CD4-positive, alpha-beta T cell (primary cell): ENCODE data around the gene PLXNC1. TPM values are rescaled to one million over a fixed set of nuclear protein-coding genes. Genes with fewer than 3 reads are reported as not detected.
A peak's percentile ranks its signal among the peaks of the same experiment; 100 is the strongest.

Experiments
- ATAC-seq: fragments of 200-7000 bp; cut with Tn5 transposase; one replicate; pipeline ENCODE4 v1.10.0; 2022; ENCODE audit warnings: mild to moderate bottlenecking; ENCODE audit not compliant: poor library complexity
- CTCF ChIA-PET: fragments of 350-600 bp; sonication (Branson Sonifier 250); formaldehyde crosslinking; loops from one replicate; lab custom pipeline; 2021; ENCODE audit warnings: antibody characterized with exemption, inconsistent platforms; lab: Charles Lee
- POLR2A ChIA-PET: fragments of 350-600 bp; sonication (Branson Sonifier 250); formaldehyde crosslinking; loops from one replicate; lab custom pipeline; 2021; ENCODE audit warnings: antibody characterized with exemption, inconsistent platforms; lab: Charles Lee
- DNase-seq, 14 experiments: peaks; one replicate each; pipeline ENCODE4 v3.0.0-alpha.2; 2013 to 2020; ENCODE audit warnings: mixed read lengths in 2 of 14
- H3K27ac ChIP-seq, 2 donors: one replicate each; pipeline versions ENCODE4 v1.5.1 to v1.7.0; 2013; ENCODE audit warnings: low read length in 2 of 2, low read depth in 1 of 2, mild to moderate bottlenecking in 1 of 2
- H3K27me3 ChIP-seq, 2 experiments: 1 replicate in 1 of 2; 2 replicates in 1 of 2; pipeline versions ENCODE4 v1.6.1 to v1.7.0; 2013; ENCODE audit warnings: low read length in 2 of 2, control low read depth in 1 of 2, mild to moderate bottlenecking in 1 of 2, moderate library complexity in 1 of 2; ENCODE audit not compliant: insufficient read depth in 2 of 2, control insufficient read depth in 1 of 2
- H3K36me3 ChIP-seq: one replicate; pipeline ENCODE4 v1.6.1; 2013; ENCODE audit warnings: low read length, control low read depth; ENCODE audit not compliant: insufficient read depth
- H3K4me1 ChIP-seq: one replicate; pipeline ENCODE4 v1.6.1; 2013; ENCODE audit warnings: low read length, control low read depth; ENCODE audit not compliant: insufficient read depth
- H3K4me3 ChIP-seq: one replicate; pipeline ENCODE4 v1.5.1; 2013; ENCODE audit warnings: mild to moderate bottlenecking, low read length, moderate library complexity
- H3K9me3 ChIP-seq, 2 experiments: 1 replicate in 1 of 2; 2 replicates in 1 of 2; pipeline versions ENCODE4 v1.6.1 to v1.7.0; 2013; ENCODE audit warnings: low read length in 2 of 2, mild to moderate bottlenecking in 2 of 2, control low read depth in 1 of 2, moderate library complexity in 1 of 2; ENCODE audit not compliant: control insufficient read depth in 1 of 2, insufficient read depth in 1 of 2
- H3K27ac Mint-ChIP-seq: one replicate; pipeline ENCODE4 v1.8.0; 2020; ENCODE audit warnings: mixed read lengths
- H3K27me3 Mint-ChIP-seq: one replicate; pipeline ENCODE4 v1.8.0; 2021; ENCODE audit warnings: mixed read lengths
- H3K36me3 Mint-ChIP-seq: one replicate; pipeline ENCODE4 v1.8.0; 2021; ENCODE audit warnings: low read depth, mixed read lengths
- H3K4me1 Mint-ChIP-seq: one replicate; pipeline ENCODE4 v1.8.0; 2021; ENCODE audit warnings: low read depth, mixed read lengths
- H3K4me3 Mint-ChIP-seq: one replicate; pipeline ENCODE4 v1.8.0; 2020; ENCODE audit warnings: mild to moderate bottlenecking, mixed read lengths
- H3K9me3 Mint-ChIP-seq: one replicate; pipeline ENCODE4 v1.8.0; 2020; ENCODE audit warnings: mixed read lengths
- intact Hi-C, 2 experiments: fragments of 100-400 bp; cut with DNase I in 1 of 2; cut with micrococcal nuclease in 1 of 2; formaldehyde crosslinking; loops; one replicate each; pipeline versions ENCODE4 v1.15.1 to v1.9.0; 2023 to 2025; cut with DNase I, micrococcal nuclease
- total RNA-seq, 174 experiments: library from RNA in 2 of 174; stranded (reverse) in 2 of 174; gene quantifications; one replicate each; pipeline ENCODE4 v1.2.3 and lab custom pipeline; 2021 to 2026
- TF ChIP-seq, protein P1 (sequence below): fragments of 200-600 bp; IDR thresholded peaks from one replicate; pipeline ENCODE4 v1.8.0; 2022; ENCODE audit warnings: antibody characterized with exemption, mild to moderate bottlenecking

Gene PLXNC1
- total RNA-seq, 2 experiments from 2014 or later = 5.2 to 5.3 TPM

DNA sequence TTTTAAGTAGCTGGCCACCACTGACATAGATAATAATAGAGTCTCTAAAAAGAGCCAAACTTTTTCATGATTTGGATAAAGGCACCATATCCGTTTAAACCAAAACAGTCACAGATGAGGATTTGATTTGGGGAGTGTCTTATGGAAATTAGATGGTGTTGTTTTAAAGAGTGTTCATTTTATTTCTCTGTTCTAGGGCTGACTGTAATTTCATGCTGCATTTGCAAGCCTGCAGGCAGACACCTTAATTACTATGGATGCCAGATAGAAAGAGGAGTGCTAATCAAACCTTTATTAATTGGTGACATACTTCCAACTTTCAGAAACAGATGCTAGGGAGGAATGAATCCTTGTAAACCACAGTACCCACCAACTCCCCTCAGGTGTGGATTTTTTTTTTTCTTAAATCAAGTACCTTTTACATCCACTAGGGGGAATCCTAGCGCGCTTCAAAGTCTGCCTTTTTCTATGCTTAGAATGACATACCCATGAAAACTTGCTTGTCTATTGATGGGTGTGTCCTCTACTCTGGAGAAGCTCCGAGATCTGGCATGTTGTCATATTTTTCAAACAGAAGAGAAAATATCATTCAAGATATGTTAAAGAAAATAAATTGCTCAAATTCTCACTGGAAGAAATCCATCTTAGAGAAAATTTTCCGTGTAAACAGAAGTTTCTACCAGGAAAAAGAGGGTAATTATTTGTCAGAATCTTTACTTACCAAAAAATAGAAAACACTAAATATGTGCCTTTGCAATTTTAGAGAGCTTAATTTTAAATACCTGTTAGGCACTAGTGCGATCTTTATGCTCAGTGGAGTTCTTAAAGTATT lies 14.2 kb upstream of the PLXNC1 start:
- H3K9me3 Mint-ChIP-seq = no peaks in the 10 kb centered on the region
- POLR2A ChIA-PET = interaction anchor here (0.9 to 1.1 kb wide), 3 partner anchors 10 to 66 kb away, joined by 3 to 4 read pairs (median 3); no protein-coding TSS in a partner anchor

DNA sequence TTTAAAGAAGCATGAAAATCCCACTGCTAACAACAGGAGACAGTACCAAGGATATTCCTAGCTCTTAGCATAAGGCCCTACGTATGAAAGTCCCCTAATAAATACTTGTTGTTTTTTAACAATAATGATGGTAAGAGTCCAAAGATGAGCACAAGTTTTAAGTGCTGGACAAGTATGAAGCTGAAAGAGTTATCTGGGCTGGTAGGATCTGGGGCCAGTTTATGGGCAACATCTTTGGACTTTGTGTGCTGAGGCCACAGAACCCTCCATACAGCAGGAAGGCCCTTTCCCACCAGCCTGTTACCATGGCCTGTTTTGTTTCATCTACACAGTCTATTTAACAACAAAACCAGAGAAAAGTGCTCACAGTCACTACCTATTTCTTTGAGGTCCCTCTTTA lies 12.5 kb upstream of the PLXNC1 start:
- no peaks in the 10 kb centered on the region for H3K27me3 Mint-ChIP-seq
- TF ChIP-seq, protein P1, sequence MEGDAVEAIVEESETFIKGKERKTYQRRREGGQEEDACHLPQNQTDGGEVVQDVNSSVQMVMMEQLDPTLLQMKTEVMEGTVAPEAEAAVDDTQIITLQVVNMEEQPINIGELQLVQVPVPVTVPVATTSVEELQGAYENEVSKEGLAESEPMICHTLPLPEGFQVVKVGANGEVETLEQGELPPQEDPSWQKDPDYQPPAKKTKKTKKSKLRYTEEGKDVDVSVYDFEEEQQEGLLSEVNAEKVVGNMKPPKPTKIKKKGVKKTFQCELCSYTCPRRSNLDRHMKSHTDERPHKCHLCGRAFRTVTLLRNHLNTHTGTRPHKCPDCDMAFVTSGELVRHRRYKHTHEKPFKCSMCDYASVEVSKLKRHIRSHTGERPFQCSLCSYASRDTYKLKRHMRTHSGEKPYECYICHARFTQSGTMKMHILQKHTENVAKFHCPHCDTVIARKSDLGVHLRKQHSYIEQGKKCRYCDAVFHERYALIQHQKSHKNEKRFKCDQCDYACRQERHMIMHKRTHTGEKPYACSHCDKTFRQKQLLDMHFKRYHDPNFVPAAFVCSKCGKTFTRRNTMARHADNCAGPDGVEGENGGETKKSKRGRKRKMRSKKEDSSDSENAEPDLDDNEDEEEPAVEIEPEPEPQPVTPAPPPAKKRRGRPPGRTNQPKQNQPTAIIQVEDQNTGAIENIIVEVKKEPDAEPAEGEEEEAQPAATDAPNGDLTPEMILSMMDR = no peak
- Histone ChIP-seq H3K27ac (no peak overlapping the region), H3K9me3 (no peaks in the 10 kb centered on the region), H3K27me3 (no peaks in the 10 kb centered on the region), H3K36me3 (no peaks in the 10 kb centered on the region), H3K4me3 (no peak overlapping the region), H3K4me1 (no peaks in the 10 kb centered on the region)
- POLR2A ChIA-PET = no interaction called here
- DNase-seq (no peak), ATAC-seq (no peak)
- CTCF ChIA-PET = no interaction called here
- H3K27ac Mint-ChIP-seq = no peak overlapping the region
- H3K9me3 Mint-ChIP-seq = no peaks in the 10 kb centered on the region
- no peak overlapping the region for H3K4me3 Mint-ChIP-seq
- H3K4me1 Mint-ChIP-seq = peaks cover 6% of the 10 kb centered on the region
- H3K36me3 Mint-ChIP-seq = no peaks in the 10 kb centered on the region
- intact Hi-C loops = loop anchor here in 1 of 2 experiments (2.0 to 5.0 kb wide), 2 partner anchors 397 to 626 kb away; no protein-coding TSS in a partner anchor

More for the DNA sequence above, 14.2 kb upstream of the PLXNC1 start:
- Histone ChIP-seq H3K27me3 (no peaks in the 10 kb centered on the region), H3K4me1 (no peaks in the 10 kb centered on the region), H3K36me3 (no peaks in the 10 kb centered on the region), H3K9me3 (no peaks in the 10 kb centered on the region), H3K4me3 (no peak overlapping the region), H3K27ac (no peak overlapping the region)
- DNase-seq (peak in 6 of 14 experiments; percentile 19 to 79 (median 56)), ATAC-seq (peak; percentile 99)
- TF ChIP-seq, protein P1 = peak; percentile 82
- H3K4me1 Mint-ChIP-seq = peaks cover 6% of the 10 kb centered on the region
- intact Hi-C loops = loop anchor here (1.0 to 5.0 kb wide), 4 partner anchors 298 to 846 kb away; no protein-coding TSS in a partner anchor
- no peak overlapping the region for H3K27ac Mint-ChIP-seq
- no peaks in the 10 kb centered on the region for H3K27me3 Mint-ChIP-seq
- H3K4me3 Mint-ChIP-seq = no peak overlapping the region
- no peaks in the 10 kb centered on the region for H3K36me3 Mint-ChIP-seq
- CTCF ChIA-PET = interaction anchor here (0.6 to 2.0 kb wide), 6 partner anchors 10 to 685 kb away, joined by 3 to 11 read pairs (median 4); partner anchors contain the start of gene PLXNC1

DNA sequence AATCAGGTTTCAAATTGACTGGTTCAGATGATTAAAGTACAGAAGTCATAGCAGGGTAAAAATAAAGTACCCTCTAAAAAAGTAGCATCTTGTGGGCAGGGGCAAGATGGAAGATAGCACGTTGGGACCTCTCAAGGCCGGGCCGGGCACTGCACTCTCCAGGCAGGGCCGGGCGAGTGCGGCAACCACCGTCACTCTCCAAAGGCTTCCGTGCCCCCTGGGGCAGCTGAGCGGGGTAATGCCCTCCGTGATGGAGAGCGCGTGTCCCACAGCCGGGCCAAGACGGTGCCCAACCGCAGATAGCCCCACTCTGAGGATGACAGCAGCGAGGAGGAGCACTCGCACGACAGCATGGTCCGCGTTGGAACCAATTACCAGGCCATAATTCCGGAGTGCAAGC lies 8.6 kb upstream of the PLXNC1 start:
- H3K4me1 ChIP-seq = no peaks in the 10 kb centered on the region
- H3K36me3 ChIP-seq = no peaks in the 10 kb centered on the region
- ChIA-PET CTCF (no interaction called here), POLR2A (no interaction called here)
- ATAC-seq = no peak
- H3K27me3 Mint-ChIP-seq = no peaks in the 10 kb centered on the region
- no peak overlapping the region for H3K4me3 ChIP-seq
- intact Hi-C loops = loop anchor here in 1 of 2 experiments (5.0 to 10.0 kb wide), 2 partner anchors 622 to 1405 kb away; no protein-coding TSS in a partner anchor
- H3K4me1 Mint-ChIP-seq = no peaks in the 10 kb centered on the region
- H3K4me3 Mint-ChIP-seq = no peak overlapping the region
- no peaks in the 10 kb centered on the region for H3K9me3 ChIP-seq
- H3K27ac Mint-ChIP-seq = no peak overlapping the region
- no peaks in the 10 kb centered on the region for H3K36me3 Mint-ChIP-seq
- H3K9me3 Mint-ChIP-seq = no peaks in the 10 kb centered on the region
- TF ChIP-seq, protein P1 = no peak
- no peak overlapping the region for H3K27ac ChIP-seq
- no peaks in the 10 kb centered on the region for H3K27me3 ChIP-seq
- no peak for DNase-seq
